ENCODE results near the gene PVALB.

PVALB gene

GRCh38 chr22:36822581-36822980 lies 5.7 kb upstream of the PVALB start:
- intact Hi-C loops (cut with DNase I) = no loop called here
- DNase-seq = no peak

- no peak for DNase-seq
- intact Hi-C loops (cut with DNase I) = no loop called here
These were observed 2.3 kb upstream of the PVALB start for GRCh38 chr22:36819112-36819511.

GRCh38 chr22:36818010-36818642 lies 1.3 kb upstream of the PVALB start:
- intact Hi-C loops (cut with DNase I) = no loop called here
- DNase-seq = no peak

GRCh38 chr22:36817525-36817848 lies 652 bp upstream of the PVALB start:
- intact Hi-C loops (cut with DNase I) = no loop called here
- no peak for DNase-seq

- no peak for DNase-seq
- intact Hi-C loops (cut with DNase I) = no loop called here
These were observed 548 bp downstream of the PVALB start for GRCh38 chr22:36816339-36816635.

- DNase-seq = no peak
- intact Hi-C loops (cut with DNase I) = no loop called here
These were observed 1.1 kb downstream of the PVALB start for GRCh38 chr22:36815558-36816338.

GRCh38 chr22:36814801-36815200 lies 2.0 kb downstream of the PVALB start:
- intact Hi-C loops (cut with DNase I) = no loop called here

GRCh38 chr22:36811094-36811800 lies 5.6 kb downstream of the PVALB start:
- DNase-seq = no peak
- intact Hi-C loops (cut with DNase I) = no loop called here

More at GRCh38 chr22:36814801-36815200, 2.0 kb downstream of the PVALB start:
- no peak for DNase-seq

- DNase-seq = no peak
- intact Hi-C loops (cut with DNase I) = no loop called here
These were observed 7.5 kb downstream of the PVALB start for GRCh38 chr22:36809351-36809750.

GRCh38 chr22:36808721-36809344 lies 8.0 kb downstream of the PVALB start:
- no peak for DNase-seq
- intact Hi-C loops (cut with DNase I) = no loop called here

GRCh38 chr22:36807627-36808026 lies 9.2 kb downstream of the PVALB start:
- intact Hi-C loops (cut with DNase I) = no loop called here
- DNase-seq = no peak

- intact Hi-C loops (cut with DNase I) = no loop called here
- DNase-seq = no peak
These were observed 10.0 kb downstream of the PVALB start for GRCh38 chr22:36806835-36807234.

- no peak for DNase-seq
- intact Hi-C loops (cut with DNase I) = no loop called here
These were observed 13.5 kb downstream of the PVALB start for GRCh38 chr22:36803358-36803757.

- intact Hi-C loops (cut with DNase I) = no loop called here
- no peak for DNase-seq
These were observed 18.2 kb downstream of the PVALB start for GRCh38 chr22:36798674-36799066.

- intact Hi-C loops (cut with DNase I) = no loop called here
- no peak for DNase-seq
These were observed 18.7 kb downstream of the PVALB start for GRCh38 chr22:36797911-36798673.

- intact Hi-C loops (cut with DNase I) = no loop called here
- DNase-seq = no peak
These were observed 19.5 kb downstream of the PVALB start for GRCh38 chr22:36797374-36797773.

- DNase-seq = no peak
- intact Hi-C loops (cut with DNase I) = no loop called here
These were observed 20.2 kb downstream of the PVALB start for GRCh38 chr22:36796552-36797175.

GRCh38 chr22:36795633-36796032 lies 21.2 kb downstream of the PVALB start:
- no peak for DNase-seq
- intact Hi-C loops (cut with DNase I) = no loop called here

GRCh38 chr22:36790648-36791047 lies 26.2 kb downstream of the PVALB start:
- intact Hi-C loops (cut with DNase I) = no loop called here
- DNase-seq = no peak

All from head of caudate nucleus (tissue), 42 donors.